GM13976 (cell line): ENCODE measurements around the gene SYCE3.

ENCODE experiments used
- DNase-seq: peaks from one replicate; pipeline ENCODE4 v3.0.0; 2012; ENCODE audit warnings: low spot score
- CTCF ChIP-seq: IDR thresholded peaks from 2 replicates; pipeline ENCODE4 v1.5.1; 2012; ENCODE audit warnings: borderline replicate concordance, mild to moderate bottlenecking; ENCODE audit not compliant: insufficient read depth; ENCODE audit errors: extremely low read depth, missing control alignments, control extremely low read depth
- in situ Hi-C: fragments of 300-500 bp; cut with MboI; formaldehyde crosslinking; loops from one replicate; pipeline ENCODE4 v1.12.0; 2022; ENCODE audit warnings: low sequenced_read_pairs, mixed read lengths, inconsistent platforms; ENCODE audit not compliant: unreplicated experiment

SYCE3 gene

GRCh38 chr22:50563413-50564160, 868 bp upstream of the SYCE3 start:
- peak; percentile 22 for DNase-seq

GRCh38 chr22:50561401-50562358, 1.0 kb downstream of the SYCE3 start:
- no peak for DNase-seq
- in situ Hi-C loops = no loop called here
- no peak for TF ChIP-seq CTCF

More at GRCh38 chr22:50563413-50564160, 868 bp upstream of the SYCE3 start:
- in situ Hi-C loops = no loop called here
- no peak for TF ChIP-seq CTCF

GRCh38 chr22:50560034-50560433, 2.7 kb downstream of the SYCE3 start:
- TF ChIP-seq CTCF = no peak
- no peak for DNase-seq
- in situ Hi-C loops = no loop called here

- in situ Hi-C loops = no loop called here
- DNase-seq = no peak
Measured at GRCh38 chr22:50556703-50557102, 6.0 kb downstream of the SYCE3 start.

GRCh38 chr22:50553310-50553709, 9.4 kb downstream of the SYCE3 start:
- in situ Hi-C loops = no loop called here
- TF ChIP-seq CTCF = no peak
- DNase-seq = no peak

More at GRCh38 chr22:50556703-50557102, 6.0 kb downstream of the SYCE3 start:
- no peak for TF ChIP-seq CTCF

- no peak for TF ChIP-seq CTCF
- no peak for DNase-seq
- in situ Hi-C loops = no loop called here
Measured at GRCh38 chr22:50551160-50551752, 11.5 kb downstream of the SYCE3 start.
